Activated T-helper 1 cell treated with Interleukin-2 at 50 U/mL for 16 hours (primary cell): ENCODE results near the gene PTPN6.
A peak's percentile ranks its signal among the peaks of the same experiment; 100 is the strongest.
"Not testable (repeated sequence)": the region's sequence is repeated elsewhere in the genome, so short reads cannot be mapped to it uniquely, and the experiment has no call there.

Source experiments
- DNase-seq: peaks from one replicate; pipeline ENCODE4 v3.0.0-alpha.2; 2020; ENCODE audit warnings: low read depth

The PTPN6 gene

DNA sequence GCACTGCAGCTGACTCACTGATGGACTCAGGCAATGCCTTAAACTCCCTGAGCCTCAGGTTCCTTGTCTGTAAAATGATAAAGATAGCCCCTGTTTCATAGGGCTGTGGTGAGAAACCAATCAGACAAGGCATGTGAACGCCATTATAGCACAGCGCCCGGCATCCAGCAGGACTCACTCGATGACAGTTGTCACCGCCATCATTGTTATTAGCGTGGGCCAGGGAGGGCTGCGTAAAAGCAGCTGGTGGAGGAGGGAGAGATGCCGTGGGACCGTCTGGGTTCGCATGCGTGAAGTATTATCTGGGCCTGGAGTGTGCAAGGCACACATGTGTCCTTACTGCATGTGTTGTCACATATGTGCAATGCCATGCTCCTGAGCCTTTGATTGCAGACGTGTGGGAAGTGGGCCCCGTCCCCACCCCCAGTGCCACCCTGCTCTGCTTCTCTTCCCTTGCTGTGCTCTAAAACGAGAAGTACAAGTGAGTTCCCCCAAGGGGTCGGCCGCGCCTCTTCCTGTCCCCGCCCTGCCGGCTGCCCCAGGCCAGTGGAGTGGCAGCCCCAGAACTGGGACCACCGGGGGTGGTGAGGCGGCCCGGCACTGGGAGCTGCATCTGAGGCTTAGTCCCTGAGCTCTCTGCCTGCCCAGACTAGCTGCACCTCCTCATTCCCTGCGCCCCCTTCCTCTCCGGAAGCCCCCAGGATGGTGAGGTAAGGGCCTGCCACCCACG lies at the start of gene PTPN6:
PTPN6 (plus strand) TSS at position 546 of the 730 bp plus-strand sequence; CDS start at position 703, 157 bp downstream.
- DNase-seq: no peak

- no peak for DNase-seq
Observed at GRCh38 chr12:6902448-6902847, 48.7 kb upstream of the PTPN6 start.

- no peak for DNase-seq
Observed at GRCh38 chr12:6903722-6904121, 47.4 kb upstream of the PTPN6 start.

DNA sequence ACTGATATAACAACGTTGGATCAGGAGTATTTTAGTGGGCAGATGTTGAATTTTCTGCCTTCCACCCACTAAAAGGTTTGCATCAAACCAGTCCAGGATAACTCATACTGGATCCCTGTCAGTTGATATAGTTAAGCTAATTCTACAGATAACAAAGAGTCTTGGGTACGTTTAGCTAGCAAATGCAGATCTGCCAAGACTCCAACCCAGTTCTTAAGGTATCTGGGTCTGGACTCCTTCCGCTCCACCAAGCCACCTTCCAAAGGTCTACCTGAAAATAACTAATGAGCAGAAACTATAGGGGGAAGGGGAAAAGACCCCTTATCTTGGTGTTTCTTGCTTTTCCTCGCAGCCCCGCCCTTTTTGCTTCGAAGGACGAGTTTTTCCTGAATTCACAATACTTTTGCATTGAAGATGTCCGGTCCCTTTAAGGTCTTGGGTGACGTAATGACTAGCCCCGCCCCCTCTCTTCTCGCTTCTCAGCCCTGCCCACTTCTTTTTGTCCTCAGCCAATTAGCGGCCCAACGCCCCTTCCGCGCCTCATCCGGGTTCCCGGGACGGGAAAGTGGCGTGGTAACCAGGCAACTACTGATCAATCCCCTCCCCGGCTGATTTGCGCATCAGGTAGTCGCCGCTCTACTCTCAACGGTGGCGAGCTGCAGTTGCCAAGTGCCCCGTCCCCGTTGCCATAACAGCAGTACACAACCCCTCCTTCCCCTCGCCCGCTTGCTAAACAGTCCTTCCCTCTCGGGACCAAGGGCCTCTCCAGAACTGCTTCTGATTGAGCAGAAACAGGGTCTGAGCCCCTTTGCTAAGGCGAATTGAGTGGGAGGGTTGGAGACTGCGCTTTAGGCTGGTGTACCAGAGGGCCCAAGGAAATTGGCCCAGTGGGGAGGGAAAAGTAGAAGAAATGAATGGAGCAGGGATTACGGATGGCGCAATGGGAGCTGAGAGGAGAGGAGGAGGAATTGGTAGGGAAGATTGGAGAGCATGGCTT lies 46.6 kb upstream of the PTPN6 start, which contains the start of gene LRRC23:
LRRC23 (plus strand) TSS at position 543 of the 997 bp plus-strand sequence. CDS start 812 bp downstream, outside the sequence.
- peak; percentile 93 for DNase-seq

DNA sequence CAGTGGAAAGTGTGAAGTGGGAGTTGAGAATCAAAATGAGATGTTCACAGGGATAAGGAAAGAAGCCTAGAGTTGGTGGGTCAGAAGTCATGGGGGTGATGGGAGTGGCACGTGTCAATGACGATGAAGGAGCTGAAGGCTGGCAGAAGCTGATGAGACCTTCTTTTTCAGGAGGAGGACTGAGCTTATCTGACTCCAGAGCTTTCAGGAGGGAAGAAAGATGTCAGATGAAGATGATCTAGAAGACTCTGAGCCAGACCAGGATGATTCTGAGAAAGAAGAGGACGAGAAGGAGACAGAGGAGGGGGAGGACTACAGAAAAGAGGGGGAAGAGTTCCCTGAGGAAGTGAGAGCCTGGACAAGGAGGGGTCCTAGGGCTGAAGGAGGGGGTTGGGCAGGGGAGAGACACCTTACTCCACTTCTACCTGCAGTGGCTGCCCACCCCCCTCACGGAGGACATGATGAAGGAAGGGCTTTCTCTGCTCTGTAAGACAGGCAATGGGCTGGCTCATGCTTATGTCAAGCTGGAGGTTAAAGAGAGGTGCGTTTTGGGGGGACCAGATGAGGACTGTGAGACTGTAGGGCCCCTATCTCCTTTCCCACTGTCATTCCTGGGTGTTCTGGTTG lies 45.6 kb upstream of the PTPN6 start:
- no peak for DNase-seq

DNA sequence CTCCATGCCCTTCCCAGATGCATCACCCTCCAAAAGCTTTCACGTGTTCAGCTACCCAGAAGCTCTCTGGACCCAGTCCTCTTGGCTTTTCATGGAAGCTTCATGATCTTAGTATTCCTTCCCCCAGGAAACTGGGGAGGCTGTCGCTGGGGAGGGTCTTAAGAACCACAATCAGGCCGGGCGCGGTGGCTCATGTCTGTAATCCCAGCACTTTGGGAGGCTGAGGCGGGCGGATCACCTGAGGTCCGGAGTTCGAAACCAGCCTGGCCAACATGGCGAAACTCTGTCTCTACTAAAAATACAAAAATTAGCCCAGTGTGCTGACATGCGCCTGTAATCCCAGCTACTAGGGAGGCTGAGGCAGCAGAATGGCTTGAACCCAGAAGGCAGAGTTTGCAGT lies 43.0 kb upstream of the PTPN6 start:
- not testable (repeated sequence) for DNase-seq

DNA sequence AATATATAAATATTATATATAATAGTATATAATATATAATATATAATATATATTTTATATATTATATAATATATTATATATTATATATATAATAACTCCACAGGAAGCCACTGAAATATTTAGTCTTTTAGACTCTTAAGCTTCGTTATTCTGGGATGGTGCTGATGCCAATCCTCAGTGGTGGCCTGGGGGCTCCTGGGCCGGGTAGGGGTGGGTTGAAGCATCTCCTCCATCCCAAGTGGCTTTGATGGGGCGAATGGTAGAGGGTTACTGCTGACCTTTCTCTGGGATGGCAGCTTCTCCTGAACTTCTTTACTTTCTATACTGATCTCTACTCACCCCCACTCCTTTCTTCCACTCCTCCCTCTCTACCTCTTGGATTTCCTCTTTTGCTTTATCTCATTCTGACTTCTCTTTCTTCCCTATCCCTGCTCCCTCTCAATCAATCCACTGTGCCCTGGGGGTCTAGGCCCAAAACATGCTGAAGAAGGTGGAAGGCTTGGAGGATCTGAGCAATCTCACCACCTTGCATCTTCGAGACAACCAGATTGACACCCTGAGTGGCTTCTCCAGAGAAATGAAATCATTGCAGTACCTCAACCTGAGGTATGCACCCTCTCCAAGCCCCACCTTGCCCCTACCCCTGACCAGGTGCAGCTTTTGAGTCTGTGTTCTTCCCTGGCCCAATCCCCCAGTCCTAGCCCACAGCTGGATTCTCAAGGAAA lies 41.6 kb upstream of the PTPN6 start:
- DNase-seq: no peak

- no peak for DNase-seq
Observed at GRCh38 chr12:6912164-6912935, 38.8 kb upstream of the PTPN6 start.

DNA sequence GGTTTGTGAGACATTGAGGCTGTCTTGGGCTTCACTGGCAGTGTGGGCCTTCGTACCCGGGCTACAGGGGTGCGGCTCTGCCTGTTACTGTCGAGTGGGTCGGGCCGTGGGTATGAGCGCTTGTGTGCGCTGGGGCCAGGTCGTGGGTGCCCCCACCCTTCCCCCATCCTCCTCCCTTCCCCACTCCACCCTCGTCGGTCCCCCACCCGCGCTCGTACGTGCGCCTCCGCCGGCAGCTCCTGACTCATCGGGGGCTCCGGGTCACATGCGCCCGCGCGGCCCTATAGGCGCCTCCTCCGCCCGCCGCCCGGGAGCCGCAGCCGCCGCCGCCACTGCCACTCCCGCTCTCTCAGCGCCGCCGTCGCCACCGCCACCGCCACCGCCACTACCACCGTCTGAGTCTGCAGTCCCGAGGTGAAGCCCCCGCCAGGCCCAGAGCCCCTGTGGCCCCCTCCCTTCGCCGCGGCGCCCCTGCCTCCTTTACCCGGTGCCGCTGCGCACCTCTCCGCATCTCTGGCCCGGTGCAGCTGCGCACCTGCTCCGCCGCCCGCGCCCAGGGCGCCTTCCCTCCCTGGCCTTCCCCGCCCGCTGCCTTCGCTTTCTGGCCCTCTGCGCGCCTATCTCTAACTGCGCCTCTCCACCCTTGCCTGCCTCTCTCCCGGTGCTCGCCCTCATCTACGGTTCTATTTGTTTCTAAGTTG lies 36.8 kb upstream of the PTPN6 start, which contains the start of gene ENO2:
ENO2 (plus strand) TSS at position 335 of the 701 bp plus-strand sequence. CDS start 1,253 bp downstream, outside the sequence.
- DNase-seq: peak; percentile 81

DNA sequence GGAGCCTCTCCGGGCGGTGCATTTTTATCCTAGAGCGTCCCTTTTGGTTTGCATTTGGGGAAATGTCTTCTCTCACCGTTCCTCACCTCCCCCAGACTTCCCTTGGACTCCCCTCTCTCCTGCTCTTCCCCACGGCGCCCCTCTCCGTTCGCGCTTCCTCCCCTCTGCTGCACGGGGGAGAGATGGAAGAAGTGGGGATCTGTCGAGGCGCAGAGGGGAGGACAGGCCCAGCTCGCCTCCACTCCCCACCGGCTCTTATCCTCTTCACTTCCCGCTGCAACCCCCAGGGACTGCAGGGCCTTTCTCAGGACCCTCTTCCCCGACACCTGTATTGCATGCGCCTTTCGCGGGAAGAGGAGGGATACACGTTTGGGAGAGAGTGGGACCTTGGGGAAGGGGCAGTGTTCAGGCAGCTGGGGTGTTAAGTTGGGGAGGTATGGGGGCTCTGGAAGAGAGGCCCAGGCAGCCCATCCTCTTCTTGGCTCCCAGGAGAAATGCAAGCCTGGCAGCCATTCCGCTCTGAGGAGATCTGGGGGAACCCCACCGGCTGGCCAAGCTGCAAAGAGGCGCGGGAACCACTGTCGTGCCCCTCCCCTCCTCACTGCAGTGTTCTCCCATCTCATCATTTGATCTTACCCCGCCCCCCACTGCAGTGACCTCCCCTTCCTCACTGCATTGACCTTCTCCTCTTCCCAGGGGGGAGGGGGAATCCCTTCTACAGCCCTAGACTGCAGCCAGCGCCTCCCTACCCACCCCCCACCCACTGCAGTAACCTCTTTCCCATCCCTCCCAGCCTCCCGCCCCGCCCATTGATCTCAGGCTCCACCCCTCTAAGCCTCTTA lies 36.0 kb upstream of the PTPN6 start:
- DNase-seq: no peak

DNA sequence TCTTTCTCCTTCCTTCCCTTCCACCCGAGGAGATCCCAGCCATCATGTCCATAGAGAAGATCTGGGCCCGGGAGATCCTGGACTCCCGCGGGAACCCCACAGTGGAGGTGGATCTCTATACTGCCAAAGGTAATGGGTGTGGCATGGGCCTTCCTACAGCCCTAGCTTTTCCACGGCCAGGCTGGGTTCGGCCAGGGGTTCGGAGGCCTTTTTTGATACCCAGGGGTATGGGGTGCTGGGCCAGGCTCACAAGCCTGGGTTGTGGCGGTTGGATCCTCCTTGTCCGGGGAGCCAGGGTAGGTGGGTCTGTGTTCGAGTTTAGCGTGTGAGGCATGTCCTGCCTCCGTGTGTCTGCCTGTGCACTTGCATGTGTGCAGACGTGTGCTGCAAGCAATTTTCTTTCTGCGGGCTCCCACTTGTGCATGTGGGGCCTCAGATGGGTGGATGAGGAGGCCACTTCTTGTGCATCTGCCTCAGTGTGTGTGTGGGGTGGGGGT lies 35.3 kb upstream of the PTPN6 start:
- DNase-seq: no peak

- no peak for DNase-seq
Observed at GRCh38 chr12:6916426-6917200, 34.5 kb upstream of the PTPN6 start.

GRCh38 chr12:6917491-6918231 lies 33.5 kb upstream of the PTPN6 start:
- no peak for DNase-seq

DNA sequence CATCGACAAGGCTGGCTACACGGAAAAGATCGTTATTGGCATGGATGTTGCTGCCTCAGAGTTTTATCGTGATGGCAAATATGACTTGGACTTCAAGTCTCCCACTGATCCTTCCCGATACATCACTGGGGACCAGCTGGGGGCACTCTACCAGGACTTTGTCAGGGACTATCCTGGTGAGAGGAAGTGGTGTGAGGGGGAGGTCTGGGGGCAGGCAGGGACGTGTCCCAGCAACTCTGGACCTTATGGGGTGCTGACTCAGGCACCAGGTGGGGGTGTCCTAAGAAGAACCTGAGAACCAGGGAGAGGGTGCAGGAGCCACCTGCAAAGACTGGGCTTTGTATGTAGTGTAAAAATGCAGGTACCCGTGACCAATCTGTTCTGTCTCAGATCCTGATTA lies 31.6 kb upstream of the PTPN6 start:
- no peak for DNase-seq

GRCh38 chr12:6921539-6921938 lies 29.6 kb upstream of the PTPN6 start:
- no peak for DNase-seq

GRCh38 chr12:6921996-6922946 lies 28.9 kb upstream of the PTPN6 start:
- no peak for DNase-seq
